HT1080 (cell line): ENCODE results near the gene NISCH. TPM values are rescaled to one million over a fixed set of nuclear protein-coding genes. Genes with fewer than 3 reads are reported as not detected.

Source experiments
- DNase-seq: peaks from one replicate; pipeline ENCODE4 v3.0.0-alpha.2; 2015; ENCODE audit warnings: low read depth
- total RNA-seq: library from RNA; depleted of rRNA; stranded (reverse); fragments of >200 nt; shearing (Covaris generic); gene quantifications from 2 replicates; pipeline ENCODE4 v1.2.3, GENCODE V29; 2014

NISCH gene
- total RNA-seq, 1 experiment from 2014 or later = 19.1 TPM

DNA sequence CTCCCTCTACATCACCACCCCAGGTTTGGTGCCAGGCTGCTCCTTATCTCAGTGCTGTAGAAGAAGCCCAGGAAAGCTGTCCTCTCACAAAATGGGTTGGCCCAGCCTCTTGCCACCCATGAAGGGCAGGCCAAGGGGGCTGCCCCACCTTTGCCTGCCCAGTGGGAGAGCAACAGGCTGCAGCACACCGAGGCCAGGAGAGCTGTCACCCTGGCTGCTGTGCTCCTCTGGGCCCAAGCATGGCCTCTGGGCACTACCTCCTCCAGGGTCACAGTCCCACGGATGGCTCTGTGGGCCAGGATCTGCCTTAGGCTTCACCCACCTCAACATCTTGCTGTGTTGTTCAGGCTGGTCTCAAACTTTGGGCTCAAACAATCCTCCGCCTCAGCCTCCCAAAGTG lies 33.3 kb downstream of the NISCH start:
- no peak for DNase-seq

DNA sequence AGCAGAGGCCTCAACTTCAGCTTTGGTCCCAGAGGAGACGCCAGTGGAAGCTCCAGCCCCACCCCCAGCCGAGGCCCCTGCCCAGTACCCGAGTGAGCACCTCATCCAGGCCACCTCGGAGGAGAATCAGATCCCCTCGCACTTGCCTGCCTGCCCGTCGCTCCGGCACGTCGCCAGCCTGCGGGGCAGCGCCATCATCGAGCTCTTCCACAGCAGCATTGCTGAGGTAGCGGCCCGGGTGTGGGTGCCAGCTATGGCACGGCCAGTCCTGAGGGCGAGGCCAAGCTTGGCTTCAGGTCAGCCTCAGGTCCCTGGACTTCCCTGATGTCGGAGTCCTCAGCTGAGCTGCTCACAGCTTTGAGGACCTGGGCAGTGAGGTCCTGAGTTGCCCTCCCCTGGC lies 34.0 kb downstream of the NISCH start:
- no peak for DNase-seq

DNA sequence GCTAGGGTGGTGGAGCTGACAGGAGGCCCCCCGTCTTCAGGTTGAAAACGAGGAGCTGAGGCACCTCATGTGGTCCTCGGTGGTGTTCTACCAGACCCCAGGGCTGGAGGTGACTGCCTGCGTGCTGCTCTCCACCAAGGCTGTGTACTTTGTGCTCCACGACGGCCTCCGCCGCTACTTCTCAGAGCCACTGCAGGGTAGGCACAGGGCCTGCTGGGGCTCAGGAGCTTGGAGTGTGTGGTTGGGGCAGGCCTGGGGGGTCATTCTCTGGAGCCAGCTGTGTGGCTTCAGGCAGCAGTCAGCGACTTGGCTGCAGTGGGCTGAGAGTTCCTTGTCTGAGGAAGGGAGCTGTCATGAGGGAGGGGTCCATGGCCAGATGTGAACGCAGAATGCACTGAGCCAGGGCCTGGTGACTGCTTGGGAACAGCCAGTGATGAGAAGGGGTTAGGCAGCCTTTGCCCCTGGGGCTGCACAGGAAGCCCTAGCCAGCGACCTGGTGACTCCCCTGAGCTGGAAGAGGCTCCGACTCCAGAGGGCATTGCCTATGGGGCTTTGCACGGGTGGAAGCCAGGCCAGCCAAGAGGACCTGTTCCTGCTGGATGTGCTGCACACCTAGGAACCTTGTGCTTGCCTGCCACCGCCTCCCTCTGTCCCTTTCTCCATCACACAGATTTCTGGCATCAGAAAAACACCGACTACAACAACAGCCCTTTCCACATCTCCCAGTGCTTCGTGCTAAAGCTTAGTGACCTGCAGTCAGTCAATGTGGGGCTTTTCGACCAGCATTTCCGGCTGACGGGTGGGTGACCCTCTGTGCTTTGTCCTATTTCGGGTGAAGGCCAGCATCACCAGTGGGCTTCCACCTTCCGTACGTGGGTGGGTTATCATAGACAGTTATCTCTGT lies 34.9 kb downstream of the NISCH start:
- no peak for DNase-seq

DNA sequence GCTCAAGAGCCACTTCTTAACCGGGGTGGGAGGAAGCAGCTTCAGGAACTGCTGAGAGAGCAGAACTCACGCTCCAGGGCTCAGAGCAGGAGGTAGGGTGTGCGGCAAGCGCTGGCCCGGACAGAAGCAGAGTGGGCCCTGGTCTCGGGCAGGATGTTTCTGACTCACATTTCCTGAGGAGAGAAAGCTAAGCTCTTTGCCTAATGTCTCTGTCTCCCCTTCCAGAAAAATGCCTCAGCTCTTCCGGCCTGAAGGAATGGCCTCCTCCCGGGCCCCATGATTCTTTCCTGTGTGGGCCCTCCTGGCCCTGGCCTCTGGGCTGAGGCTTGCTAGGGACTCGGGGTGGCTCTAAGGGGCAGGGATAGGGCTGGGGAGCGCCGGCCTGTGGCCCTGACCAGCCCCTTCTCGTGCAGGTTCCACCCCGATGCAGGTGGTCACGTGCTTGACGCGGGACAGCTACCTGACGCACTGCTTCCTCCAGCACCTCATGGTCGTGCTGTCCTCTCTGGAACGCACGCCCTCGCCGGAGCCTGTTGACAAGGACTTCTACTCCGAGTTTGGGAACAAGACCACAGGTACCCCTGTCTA lies 35.6 kb downstream of the NISCH start:
- DNase-seq = peak; percentile 87

DNA sequence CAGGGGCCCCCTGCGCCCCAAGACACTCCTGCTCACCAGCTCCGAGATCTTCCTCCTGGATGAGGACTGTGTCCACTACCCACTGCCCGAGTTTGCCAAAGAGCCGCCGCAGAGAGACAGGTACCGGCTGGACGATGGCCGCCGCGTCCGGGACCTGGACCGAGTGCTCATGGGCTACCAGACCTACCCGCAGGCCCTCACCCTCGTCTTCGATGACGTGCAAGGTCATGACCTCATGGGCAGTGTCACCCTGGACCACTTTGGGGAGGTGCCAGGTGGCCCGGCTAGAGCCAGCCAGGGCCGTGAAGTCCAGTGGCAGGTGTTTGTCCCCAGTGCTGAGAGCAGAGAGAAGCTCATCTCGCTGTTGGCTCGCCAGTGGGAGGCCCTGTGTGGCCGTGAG lies 36.7 kb downstream of the NISCH start:
- DNase-seq = no peak

DNA sequence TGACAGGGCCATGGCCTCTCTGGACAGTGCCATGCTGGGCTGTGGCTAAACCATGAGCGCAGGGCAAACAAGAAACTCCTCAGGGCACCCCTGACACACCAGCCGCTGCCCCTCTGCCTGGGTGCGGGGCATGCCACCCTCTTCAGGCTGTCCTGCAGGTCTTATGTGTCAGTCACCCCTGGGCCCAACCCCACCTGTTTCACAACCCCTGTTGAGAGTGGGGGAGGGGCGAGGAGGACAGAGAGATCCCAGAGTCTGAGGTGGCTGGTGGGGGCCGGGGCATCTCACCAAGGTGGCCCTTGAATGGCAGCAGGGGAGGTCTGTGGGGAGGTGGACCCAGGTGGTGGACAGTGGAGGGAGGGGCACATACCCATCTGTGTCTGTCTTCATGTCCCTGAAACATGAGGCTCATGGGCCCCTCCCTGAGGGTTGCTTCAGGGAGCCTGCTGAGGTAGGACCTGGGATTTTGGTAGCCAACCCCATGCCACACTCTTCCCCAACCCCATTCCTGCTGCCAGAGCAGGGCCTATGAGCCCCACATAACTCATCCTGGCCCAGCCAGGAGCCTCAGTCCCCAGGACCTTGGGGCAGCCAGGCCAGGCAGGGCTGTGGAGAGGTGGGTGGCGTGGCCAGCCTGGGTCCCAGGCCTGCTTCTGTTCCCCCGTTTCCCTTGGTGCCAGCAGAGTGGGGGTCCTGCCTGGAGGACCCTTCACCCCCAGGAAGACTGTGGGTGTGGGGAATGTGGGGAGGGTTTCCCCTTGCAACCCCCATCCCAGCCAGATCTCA lies 38.0 kb downstream of the NISCH start:
- no peak for DNase-seq

DNA sequence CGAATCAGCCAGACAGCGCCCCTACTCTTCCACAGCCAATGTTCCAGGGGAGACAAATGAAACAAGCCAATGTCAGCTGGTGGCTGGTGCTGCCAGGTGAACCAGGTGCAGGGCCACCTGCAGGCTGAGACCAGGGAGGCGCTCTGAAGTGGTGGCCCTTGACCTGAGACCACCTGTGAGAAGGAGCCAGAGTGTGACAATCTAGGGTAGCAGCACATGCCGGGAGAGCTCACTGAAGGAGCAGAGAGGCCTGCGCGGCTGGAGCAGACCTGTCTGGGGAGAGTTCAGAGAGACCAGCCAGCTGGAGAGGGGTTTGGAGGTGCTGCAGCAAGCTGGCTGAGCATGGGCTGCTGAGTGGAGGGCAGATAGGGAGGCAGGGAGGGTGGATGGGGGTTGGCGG lies 39.0 kb downstream of the NISCH start:
- DNase-seq = no peak

DNA sequence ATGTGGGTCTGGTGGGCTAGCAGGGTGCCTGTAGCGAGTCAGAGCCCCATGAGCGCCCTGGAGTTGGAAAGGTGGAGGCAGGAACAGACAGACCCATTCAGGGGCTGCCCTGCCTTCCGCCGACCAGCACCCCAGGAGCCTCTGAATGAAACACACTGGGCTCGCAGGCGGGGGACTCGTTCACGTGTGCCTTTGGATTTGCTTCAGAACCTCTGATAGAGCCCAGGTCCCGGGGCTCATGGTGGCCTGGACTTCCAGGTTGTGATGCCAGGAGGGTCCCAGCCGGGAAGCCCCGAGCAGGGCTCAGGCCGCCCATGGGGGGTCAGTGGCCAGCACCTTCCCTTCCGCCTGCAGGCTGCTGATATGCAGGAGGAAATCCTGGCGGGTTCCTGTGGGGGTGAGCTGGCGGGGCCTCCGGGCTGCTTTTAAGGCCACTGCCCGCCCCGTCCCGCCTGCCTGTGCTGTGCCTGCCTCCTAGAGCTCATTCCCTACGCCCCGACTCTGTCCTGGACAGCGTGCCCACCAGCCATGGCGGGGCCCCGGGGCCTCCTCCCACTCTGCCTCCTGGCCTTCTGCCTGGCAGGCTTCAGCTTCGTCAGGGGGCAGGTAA lies 39.6 kb downstream of the NISCH start, which contains the start of gene STAB1:
TSS of gene STAB1 (plus strand) at position 453 of the 610 bp plus-strand sequence. CDS start at position 529, 76 bp downstream.
- no peak for DNase-seq

DNA sequence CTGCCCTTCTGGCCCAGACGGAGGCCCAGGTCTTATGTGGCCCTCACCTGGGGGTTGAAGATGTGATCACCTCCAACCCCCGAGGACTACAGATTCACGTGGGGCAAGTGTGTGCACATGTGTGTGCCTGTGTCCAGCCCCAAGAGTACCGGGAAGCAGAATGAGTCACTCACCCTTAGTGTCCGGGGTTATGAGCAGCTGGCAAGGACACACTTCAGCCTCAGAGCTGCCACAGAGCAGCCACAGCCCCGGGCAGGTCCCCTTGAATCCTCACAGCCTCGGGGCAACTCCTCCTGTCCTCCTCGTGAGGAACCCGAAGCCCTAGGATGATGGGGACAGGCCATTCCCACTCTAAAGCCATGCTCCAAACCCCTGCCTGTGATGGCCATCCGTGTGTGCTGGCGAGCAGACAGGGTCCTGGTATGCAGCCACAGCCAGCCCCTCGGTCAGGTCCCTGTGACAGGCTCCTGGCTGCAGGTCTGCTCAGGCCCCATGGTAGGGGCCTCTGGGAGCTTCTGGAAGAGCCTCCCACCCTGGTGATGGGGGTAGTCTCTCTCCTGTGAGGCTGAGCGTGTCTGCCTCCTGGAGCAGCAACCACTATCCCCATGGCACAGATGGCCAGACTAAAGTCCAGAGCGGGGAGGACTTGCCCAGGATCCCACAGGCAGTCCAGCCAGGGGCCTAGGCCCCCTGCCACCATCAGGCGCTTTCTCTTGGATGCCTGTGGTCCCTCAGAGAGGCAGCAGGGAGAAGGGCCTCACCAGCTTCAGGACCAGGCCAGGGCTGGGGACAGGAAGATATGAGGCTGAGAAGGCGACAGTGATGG lies 40.6 kb downstream of the NISCH start:
- DNase-seq = peak; percentile 50

DNA sequence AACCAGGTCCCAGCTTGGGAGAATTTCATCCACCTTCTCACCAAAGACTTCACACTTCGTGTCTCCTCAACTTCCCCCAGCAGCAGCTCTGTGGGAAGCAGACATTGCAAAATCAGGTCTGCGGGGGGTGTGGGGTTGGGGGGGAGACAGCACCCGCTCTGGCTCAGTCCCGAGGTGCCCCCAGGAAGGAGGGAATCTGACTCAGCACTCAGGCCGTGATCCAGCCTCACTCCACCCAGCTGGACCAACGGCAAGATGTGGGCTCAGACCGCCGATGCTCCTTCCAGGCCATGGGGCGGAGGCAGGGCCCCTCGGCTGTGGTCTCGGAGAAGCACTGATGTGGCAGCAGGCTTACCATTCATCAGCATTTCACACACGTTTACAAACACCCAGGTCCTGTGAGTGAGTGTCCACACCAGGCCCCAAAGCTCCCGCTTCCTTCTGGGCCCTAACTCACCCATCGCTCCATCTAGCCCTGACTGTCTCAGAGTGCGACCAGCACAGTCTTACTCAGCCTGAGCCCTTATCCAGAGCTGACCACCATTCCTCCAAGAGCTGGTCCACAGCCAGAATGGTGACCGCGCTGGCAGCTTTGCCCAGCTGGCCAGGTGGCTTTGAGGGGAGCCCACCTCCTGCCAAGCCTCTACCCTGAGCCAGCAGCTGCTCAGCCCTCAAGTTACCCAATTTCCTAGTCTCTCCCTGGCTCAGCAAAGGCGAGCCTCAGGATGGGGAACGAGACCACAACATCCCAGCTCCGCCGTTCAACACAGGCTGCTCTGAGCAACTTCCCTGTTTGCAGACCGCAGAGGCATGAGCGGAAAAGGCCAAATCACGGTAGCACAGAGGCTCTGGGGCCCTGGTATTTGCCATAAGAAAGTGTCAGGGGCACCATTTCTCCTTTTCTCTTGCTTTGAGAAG lies 43.0 kb downstream of the NISCH start:
- peak; percentile 27 for DNase-seq

DNA sequence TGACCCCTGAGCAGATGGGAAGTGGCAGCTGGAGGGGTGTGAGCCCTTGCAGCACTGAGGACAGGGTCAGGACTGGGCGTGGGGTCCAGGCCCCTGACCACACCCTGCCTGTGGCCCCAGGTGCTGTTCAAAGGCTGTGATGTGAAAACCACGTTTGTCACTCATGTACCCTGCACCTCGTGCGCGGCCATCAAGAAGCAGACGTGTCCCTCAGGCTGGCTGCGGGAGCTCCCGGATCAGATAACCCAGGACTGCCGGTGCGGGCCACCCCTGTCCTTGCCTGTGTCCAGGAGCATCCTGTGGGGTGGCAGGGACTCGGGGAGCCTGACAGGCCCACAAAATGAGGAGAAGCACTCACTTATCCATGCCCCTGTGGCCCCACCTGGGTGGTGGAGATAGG lies 45.6 kb downstream of the NISCH start:
- no peak for DNase-seq

DNA sequence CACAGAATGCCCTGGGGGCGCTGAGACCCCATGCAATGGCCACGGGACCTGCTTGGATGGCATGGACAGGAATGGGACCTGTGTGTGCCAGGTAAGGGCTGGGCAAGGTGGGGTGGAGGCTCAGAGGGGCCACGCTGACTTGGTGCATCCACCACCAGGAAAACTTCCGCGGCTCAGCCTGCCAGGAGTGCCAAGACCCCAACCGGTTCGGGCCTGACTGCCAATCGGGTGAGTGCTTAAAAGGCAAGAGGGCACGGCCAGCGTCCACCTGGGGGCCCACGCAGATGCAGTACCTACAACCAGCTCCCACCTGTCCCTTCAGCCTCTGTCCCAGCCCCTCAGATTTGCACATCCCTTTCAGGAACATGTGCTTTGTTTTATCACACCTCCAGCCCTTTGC lies 46.6 kb downstream of the NISCH start:
- no peak for DNase-seq

DNA sequence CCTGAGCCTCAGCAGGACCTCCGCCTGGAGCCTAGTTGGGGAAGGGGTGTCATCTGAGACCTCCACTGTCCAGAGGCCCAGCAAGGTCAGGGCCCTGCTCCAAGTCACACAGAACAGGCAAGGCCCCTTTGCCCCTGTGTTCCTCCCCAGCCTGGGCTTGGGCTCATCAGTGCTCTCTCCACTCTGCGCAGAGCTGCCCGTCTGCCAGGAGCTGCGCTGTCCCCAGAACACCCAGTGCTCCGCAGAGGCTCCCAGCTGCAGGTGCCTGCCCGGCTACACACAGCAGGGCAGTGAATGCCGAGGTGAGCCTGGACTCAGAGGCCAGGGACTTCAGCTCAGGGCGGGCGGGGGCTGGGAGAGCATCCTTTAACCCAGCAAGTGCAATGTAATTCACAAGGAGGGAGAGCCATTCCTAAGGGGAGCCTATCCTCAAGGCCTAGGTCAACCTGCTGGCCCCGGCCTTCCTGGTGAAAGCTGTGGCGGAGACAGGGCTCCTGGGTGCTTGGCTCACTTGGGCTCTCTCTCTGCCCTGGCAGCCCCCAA lies 47.5 kb downstream of the NISCH start:
- DNase-seq = no peak

DNA sequence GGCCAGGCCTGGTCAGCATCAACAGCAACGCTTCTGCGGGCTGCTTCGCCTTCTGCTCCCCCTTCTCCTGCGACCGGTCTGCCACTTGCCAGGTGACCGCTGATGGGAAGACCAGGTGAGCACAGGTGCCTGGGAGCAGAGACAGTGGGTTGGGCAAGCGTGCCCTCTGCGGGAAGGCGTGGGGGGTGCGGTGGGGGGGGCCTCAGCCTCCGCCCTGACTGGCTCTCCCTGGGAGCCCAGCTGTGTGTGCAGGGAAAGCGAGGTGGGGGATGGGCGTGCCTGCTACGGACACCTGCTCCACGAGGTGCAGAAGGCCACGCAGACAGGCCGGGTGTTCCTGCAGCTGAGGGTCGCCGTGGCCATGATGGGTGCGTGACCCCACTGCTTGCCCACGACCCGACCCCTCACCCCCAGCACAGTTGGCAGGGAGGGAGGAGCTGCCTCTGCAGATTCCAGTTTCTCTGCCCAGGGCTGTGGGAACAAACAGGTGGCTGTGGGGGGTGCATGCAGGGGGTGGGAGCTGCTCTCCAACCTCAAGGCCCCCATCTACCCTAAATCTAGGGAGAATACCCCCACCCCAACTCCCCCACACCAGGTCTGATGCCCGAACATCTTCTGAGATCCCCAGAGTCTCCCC lies 48.5 kb downstream of the NISCH start:
- DNase-seq = no peak

DNA sequence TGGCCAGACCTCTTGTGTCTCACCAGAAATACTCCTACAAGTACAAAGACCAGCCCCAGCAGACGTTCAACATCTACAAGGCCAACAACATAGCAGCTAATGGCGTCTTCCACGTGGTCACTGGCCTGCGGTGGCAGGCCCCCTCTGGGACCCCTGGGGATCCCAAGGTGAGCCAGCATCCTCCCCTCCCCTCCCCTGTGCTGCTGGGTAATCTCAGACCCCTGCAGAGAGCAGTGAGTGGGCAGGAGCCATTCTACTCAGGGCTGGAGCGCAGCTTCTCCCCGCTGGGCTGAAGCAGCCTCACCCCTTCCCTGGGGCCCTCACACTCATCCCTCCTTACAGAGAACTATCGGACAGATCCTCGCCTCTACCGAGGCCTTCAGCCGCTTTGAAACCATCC lies 49.6 kb downstream of the NISCH start:
- DNase-seq = no peak

DNA sequence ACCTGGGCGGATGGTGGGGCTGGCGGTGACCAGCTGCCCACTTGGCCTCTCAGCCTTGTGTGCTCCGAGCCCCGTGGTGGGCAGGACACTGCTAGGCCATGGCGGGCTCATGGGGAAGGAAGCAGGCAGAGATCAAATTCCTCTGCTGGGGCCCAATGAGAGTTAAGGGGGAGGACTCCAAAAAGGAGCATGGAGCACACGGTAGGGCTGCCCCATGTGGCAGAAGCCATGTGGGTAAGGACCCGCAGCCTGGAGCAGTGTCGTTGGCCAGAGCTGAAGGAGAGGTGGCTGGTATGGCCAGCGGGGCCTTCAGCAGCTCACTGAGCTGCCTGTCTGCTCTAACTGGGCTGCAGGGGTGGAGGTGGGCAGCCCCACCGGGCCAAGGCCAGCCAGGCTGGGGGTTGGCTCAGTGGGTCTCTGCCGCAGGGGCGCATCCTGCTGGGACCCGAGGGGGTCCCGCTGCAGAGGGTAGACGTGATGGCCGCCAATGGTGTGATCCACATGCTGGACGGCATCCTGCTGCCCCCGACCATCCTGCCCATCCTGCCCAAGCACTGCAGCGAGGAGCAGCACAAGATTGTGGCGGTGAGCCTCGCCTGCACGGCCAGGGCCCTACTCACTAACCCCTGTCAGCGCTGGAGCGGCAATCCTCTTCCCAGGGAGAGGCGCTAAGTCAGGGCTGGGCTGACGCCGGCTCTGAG lies 51.0 kb downstream of the NISCH start:
- DNase-seq = no peak

DNA sequence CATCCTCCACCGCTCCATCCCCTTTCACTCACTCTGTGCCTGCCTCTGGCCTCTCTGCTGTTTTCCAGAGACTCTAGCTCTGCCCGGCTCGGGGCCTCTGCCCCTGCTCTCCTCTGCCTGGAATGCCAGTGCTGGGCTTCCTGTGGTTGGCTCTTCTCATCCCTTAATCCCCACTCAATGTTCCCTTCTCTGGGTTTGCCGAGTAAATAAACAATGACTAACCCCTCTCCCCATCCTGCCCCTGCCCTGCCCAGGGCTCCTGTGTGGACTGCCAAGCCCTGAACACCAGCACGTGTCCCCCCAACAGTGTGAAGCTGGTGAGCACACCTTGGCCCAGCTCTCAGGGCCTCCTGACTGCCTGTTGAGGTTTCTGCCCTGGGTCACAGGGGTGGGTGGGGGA lies 52.0 kb downstream of the NISCH start:
- peak; percentile 94 for DNase-seq

DNA sequence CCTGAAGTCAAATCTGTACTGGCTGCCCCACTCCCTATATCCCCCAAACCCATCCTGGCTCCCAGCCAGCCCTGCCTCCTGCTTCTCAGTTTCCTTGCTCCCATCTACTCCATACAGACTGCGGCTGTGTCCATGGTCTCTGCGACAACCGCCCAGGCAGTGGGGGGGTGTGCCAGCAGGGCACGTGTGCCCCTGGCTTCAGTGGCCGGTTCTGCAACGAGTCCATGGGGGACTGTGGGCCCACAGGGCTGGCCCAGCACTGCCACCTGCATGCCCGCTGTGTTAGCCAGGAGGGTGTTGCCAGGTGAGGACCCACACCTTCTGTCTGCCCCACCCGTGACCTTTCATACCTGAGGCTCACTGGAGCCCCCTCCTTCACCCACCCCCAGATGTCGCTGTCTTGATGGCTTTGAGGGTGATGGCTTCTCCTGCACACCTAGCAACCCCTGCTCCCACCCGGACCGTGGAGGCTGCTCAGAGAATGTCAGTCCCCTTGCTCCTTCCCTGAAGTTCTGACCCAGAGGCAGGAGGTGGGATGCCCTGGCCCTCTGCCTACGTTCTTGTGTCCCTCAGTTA lies 54.4 kb downstream of the NISCH start:
- DNase-seq = no peak
